Activated CD4-positive, alpha-beta T cell treated with anti-CD3 and anti-CD28 coated beads, Interleukin-2, Interleukin-6, amounts not matched to agents 100 ng/mL and 50 ng/mL, durations not matched to agents 16 hours and 8 hours (primary cell): ENCODE data around the gene IFIT1B.
"Not testable (repeated sequence)": the region's sequence is repeated elsewhere in the genome, so short reads cannot be mapped to it uniquely, and the experiment has no call there.

Source experiments
- DNase-seq: peaks from one replicate; pipeline ENCODE4 v3.0.0-alpha.2; 2020

The IFIT1B gene

DNA sequence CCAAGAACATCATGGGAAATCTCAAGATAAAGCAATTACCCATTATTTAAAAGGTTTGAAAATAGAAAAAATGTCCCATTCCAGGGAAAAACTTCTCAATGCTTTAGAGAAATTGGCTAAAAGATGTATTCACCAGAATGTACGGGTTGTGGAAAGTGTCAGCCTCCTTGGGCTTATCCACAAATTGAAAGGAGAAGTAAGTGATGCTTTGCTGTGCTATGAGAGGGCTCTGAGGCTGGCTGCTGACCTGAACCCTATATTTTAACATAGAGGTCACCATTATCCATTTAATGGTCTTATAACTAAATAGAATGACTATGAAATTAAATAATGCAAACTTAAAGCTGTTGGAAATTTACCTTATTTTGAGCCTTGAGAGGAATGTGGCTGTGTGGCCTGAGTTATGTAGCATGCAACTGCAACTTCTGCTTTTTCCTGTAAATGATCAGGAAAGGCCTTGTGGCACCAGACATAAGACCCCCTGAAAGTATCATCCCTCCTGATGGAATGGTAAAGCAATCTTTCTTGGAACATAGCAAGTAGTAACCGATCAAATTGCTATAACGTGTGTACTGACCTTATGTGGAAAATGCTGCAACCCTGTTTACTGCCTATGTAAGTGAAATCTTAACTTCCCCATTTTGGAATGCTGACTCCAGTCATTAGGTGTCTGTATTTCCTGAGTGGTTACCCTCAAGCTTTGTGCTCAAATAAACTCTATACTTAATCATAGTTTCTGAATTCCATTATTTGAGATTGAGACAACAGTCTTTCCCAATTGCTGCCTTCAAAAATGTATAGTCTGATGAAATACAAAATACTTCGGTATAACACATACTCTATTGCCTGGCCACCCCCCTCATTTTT, 6.9 kb downstream of the IFIT1B start:
- DNase-seq: no peak

GRCh38 chr10:89388806-89389205, 10.9 kb downstream of the IFIT1B start:
- DNase-seq: no peak

- DNase-seq: peak; percentile 7
Observed at GRCh38 chr10:89389254-89389653, 11.4 kb downstream of the IFIT1B start.

- no peak for DNase-seq
Observed at GRCh38 chr10:89390476-89391225, 12.8 kb downstream of the IFIT1B start.

DNA sequence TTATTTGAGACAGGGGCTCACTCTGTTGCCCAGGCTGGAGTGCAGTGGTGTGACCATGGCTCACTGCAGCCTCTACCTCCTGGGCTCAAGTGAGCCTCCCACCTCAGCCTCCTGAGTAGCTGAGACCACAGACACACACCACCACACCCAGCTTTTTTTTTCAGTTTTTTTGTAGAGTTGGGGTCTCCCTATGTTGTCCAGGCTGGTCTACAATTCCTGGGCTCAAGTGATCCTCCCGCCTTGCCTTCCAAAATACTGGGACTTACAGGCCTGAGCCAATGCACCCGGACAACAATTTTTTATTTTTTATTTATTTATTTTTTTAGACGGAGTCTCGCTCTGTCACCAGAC, 13.3 kb downstream of the IFIT1B start:
- not testable (repeated sequence) for DNase-seq

- peak; percentile 48 for DNase-seq
Observed at GRCh38 chr10:89391907-89392756, 14.3 kb downstream of the IFIT1B start, which contains the start of gene IFIT1. Gene IFIT1, plus strand, starts transcription at chr10:89392623. Its CDS starts 90 bp downstream, at chr10:89392713.

- DNase-seq: no peak
Observed at GRCh38 chr10:89392974-89393373, 15.1 kb downstream of the IFIT1B start.

- DNase-seq: no peak
Observed at GRCh38 chr10:89393898-89394297, 16.0 kb downstream of the IFIT1B start.

- no peak for DNase-seq
Observed at GRCh38 chr10:89395141-89395540, 17.3 kb downstream of the IFIT1B start.

DNA sequence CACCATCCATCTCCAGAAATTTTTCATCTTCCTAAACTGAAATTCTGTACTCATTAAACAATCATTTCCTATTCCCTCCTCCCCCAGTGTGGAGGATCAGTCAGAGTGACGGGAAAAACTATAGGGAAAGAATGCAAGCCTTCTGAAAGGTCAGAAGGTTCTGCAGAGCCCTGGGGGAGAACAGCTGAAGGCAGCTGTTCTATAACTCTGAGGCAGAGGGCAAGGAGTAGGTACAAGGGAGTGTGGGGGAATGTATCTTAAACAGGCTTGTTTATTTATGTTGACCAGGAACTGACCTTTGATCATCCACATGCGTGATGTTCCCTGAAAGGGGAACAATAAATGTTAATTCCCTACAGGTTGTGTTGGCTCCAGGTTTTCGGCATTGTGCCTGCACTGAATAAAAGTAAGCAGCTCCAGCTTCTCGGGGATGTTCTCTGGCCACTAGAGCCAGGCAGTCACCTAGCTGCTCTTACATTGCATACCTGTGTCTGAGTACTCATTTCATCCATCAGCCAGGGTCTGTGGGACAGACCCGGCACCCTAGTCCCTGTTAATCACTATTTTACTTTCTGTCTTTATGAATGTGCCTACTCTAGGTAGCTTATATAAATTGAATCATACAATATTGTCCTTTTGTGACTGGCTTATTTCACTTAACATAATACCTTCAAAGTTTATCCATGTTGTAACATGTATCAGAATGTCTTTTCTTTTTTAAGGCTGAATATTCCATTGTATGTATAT, 20.3 kb downstream of the IFIT1B start:
- DNase-seq: no peak

- no peak for DNase-seq
Observed at GRCh38 chr10:89399956-89400355, 22.1 kb downstream of the IFIT1B start.

DNA sequence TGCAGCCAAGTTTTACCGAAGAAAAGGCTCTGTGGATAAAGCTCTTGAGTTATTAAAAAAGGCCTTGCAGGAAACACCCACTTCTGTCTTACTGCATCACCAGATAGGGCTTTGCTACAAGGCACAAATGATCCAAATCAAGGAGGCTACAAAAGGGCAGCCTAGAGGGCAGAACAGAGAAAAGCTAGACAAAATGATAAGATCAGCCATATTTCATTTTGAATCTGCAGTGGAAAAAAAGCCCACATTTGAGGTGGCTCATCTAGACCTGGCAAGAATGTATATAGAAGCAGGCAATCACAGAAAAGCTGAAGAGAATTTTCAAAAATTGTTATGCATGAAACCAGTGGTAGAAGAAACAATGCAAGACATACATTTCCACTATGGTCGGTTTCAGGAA, 25.2 kb downstream of the IFIT1B start:
- DNase-seq: no peak

DNA sequence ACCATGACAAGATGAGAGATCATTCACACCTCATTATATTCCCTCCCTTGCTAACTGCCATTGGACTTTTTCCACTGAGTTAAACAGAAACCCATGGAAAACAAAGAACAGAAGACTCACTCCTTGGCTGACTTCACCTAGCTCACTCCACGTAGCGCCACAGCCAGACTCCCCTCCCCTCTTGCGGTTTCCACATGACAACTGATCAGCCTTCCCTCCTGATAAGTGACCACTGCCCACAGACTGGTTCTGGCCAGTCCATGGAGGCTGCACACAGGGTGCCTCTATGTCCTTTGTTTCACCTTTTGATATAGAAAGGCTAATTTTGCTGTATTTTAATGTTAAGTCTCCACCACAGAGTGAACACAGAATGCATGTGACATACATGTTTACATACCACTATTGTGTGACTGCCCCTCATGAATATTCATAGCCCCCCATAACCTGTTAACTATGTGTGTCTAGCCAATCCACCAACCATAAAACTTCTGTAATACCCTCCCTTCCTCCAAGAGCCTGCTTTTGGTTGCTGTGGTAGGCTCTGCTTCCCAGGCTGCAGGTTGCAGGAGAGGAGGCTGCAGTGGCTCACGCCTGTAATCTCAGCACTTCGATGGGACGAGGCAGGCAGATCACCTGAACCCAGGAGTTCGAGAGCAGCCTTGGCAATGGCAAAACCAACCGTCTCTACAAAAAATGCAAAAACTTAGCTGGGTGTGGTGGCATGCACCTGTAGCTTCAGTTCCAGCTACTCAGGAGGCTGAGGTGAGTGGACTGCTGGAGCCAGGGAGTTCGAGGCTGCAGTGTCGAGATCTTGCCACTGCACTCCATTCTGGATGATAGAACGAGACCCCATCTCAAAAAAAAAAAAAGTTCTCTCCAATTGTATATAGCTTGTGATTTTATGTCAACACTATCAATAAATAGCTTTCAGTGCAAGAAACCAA, 26.5 kb downstream of the IFIT1B start:
- DNase-seq: no peak

- DNase-seq: not testable (repeated sequence)
Observed at GRCh38 chr10:89406178-89406577, 28.3 kb downstream of the IFIT1B start.

- not testable (repeated sequence) for DNase-seq
Observed at GRCh38 chr10:89407792-89408191, 29.9 kb downstream of the IFIT1B start.

- not testable (repeated sequence) for DNase-seq
Observed at GRCh38 chr10:89409282-89409681, 31.4 kb downstream of the IFIT1B start.

DNA sequence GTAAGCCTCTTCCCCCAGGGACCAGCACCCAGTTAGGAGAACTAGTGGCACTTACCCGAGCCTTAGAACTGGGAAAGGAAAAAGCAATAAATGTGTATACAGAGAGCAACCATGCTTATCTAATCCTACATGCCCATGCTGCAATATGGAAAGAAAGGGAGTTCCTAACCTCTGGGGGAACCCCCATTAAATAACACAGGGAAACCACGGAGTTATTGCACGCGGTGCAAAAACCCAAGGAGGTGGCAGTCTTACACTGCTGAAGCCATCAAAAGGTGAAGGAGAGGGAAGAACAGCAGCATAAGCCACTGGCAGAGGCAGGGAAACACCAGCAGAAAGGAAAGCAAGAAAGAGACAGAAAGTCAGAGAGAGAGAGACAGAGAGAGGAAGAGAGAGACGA, 32.7 kb downstream of the IFIT1B start:
- not testable (repeated sequence) for DNase-seq

GRCh38 chr10:89411135-89411534, 33.3 kb downstream of the IFIT1B start:
- not testable (repeated sequence) for DNase-seq

- peak; percentile 23 for DNase-seq
Observed at GRCh38 chr10:89412276-89412675, 34.4 kb downstream of the IFIT1B start.

- DNase-seq: no peak
Observed at GRCh38 chr10:89413398-89413912, 35.6 kb downstream of the IFIT1B start.
